Sigmoid colon (tissue), 7 donors: ENCODE data around the gene DKK3. TPM values are rescaled to one million over a fixed set of nuclear protein-coding genes. Genes with fewer than 3 reads are reported as not detected.
A peak's percentile ranks its signal among the peaks of the same experiment; 100 is the strongest.

Source experiments
- DNase-seq: peaks from one replicate; pipeline ENCODE4 v3.0.0-alpha.2; 2019
- H3K27ac ChIP-seq, 4 donors: fragments of 200-600 bp; sonication (generic); one replicate each; pipeline ENCODE4 v1.5.1; 2016 to 2019; ENCODE audit warnings: mild to moderate bottlenecking in 1 of 4
- H3K27me3 ChIP-seq, 3 donors: fragments of 200-600 bp; sonication (generic); one replicate each; pipeline ENCODE4 v1.5.1; 2019; ENCODE audit warnings: mild to moderate bottlenecking in 1 of 3
- H3K36me3 ChIP-seq, 4 donors: fragments of 200-600 bp; sonication (generic); one replicate each; pipeline ENCODE4 v1.5.1; 2016 to 2019
- H3K4me1 ChIP-seq, 4 donors: fragments of 200-600 bp; sonication (generic); one replicate each; pipeline ENCODE4 v1.5.1; 2017 to 2019
- H3K4me3 ChIP-seq, 4 donors: fragments of 200-600 bp; sonication (generic); one replicate each; pipeline ENCODE4 v1.5.1; 2017 to 2019; ENCODE audit warnings: mild to moderate bottlenecking in 2 of 4, moderate library complexity in 1 of 4
- H3K9me3 ChIP-seq, 4 donors: fragments of 200-600 bp in 3 of 4; sonication (generic) in 3 of 4; one replicate each; pipeline versions ENCODE4 v1.5.1 to v1.6.1; 2013 to 2019
- EP300 ChIP-seq, 4 donors: sonication (generic); formaldehyde crosslinking; IDR thresholded peaks; one replicate each; pipeline ENCODE4 v1.6.1; 2017; ENCODE audit warnings: antibody characterized with exemption in 4 of 4
- POLR2A ChIP-seq, 2 donors: fragments of 450-650 bp; IDR thresholded peaks; one replicate each; pipeline ENCODE4 v1.6.1; 2016; ENCODE audit warnings: antibody characterized with exemption in 2 of 2, mild to moderate bottlenecking in 2 of 2, moderate library complexity in 2 of 2
- POLR2AphosphoS5 ChIP-seq, 4 donors: sonication (generic); formaldehyde crosslinking; IDR thresholded peaks; one replicate each; pipeline ENCODE4 v1.6.1; 2017; ENCODE audit warnings: antibody characterized with exemption in 4 of 4
- WGBS, 2 donors: extraction: QIAGEN DNeasy Blood & Tissue Kit; methylation state at CpG; one replicate each; pipeline ENCODE4 v1.1.7; 2013; 5-methylcytosine and 5-hydroxymethylcytosine counted together
- intact Hi-C: fragments of 100-400 bp; cut with DNase I; formaldehyde crosslinking; loops from one replicate; pipeline ENCODE4 v1.15.1; 2023
- polyA plus RNA-seq, 3 donors: library from polyadenylated mRNA; stranded (reverse); fragments of 200-250 nt; gene quantifications; one replicate each; pipeline ENCODE4 v1.2.3, GENCODE V29; 2013
- total RNA-seq, 4 donors: library from RNA; depleted of rRNA; stranded (reverse); fragments of >200 nt; gene quantifications; one replicate each; pipeline ENCODE4 v1.1.0, GENCODE V29; 2016
- TF ChIP-seq, protein P1 (sequence below), 4 experiments: fragments of 450-650 bp in 3 of 4; fragments of 200-600 bp in 1 of 4; IDR thresholded peaks; one replicate each; pipeline ENCODE4 v1.5.1; 2016 to 2019; ENCODE audit warnings: antibody characterized with exemption in 4 of 4, mild to moderate bottlenecking in 3 of 4, moderate library complexity in 2 of 4
- donor health status: healthy with polysubstance abuse.
- donor health status: Bipolar disorder and iron deficiency.
- donor health status: healthy.

Gene DKK3
- 100 to 1,000 TPM in 2 of 4 donors, 10 to 100 TPM in 2; 83.6 to 181 (median 95.0) TPM for total RNA-seq
- 10 to 100 TPM in 1 of 3 donors, 1 to 10 TPM in 2; 6.0 to 15.2 (median 9.0) TPM for polyA plus RNA-seq

DNA sequence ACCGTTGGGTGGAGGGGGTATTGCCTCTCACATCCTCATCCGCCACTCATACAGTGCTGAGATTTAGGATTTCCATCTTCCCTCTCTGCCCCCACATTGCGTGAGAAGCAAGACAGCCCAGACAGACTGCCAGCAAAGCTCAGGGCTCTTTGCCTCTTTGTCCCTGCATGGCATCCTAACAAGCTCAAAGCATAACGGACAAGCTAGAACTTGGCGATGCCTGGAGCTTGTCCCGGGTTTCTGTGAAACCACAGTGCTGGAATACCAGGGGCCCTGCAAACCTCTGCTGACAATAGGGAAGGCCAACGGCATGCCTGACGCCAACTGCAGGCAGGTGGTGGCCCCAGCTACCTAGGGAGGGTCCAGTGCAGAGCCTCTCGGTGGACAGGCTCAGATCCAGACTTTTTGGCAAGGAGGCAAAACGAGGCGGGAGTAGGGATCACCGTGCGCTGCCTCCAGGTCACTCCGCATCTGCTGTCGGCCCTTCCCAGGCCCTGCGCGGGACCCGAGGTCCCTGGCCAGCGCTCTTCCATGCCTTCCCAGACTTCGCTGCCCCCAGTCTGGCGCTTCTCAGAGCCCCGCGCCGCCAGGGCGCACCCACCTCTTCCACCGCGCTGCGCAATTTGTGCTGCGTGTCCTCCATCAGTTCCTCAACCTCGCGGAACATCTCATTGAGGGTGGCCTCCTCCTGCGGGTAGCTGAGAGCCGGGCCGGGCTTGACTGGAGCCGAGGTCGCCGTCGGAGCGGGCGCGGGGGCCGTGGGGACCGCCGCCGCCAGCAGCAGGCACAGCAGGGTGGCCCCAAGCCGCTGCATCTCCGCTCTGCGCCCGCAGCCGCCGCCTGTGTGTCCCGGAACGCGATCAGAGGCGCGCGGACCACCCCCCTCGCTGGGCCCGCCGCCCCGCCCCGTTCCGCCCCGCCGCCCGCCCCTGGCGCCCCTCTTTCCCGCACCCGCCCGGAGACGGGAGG is at the start of gene DKK3:
Gene DKK3, minus strand, starts transcription at position 858 of the 969 bp plus-strand sequence. Its CDS starts 44 bp downstream, at position 814.
- Histone ChIP-seq H3K27me3 (peaks cover 0 to 16% (median 0%) of the 10 kb centered on the region in 3 donors), H3K27ac (peak within 1 kb of the TSS; percentile 60 to 73 (median 65)), H3K4me3 (peak within 1 kb of the TSS; percentile 51 to 72 (median 60)), H3K36me3 (no peaks in the 10 kb centered on the region), H3K9me3 (no peaks in the 10 kb centered on the region), H3K4me1 (peaks cover 0 to 24% (median 18%) of the 10 kb centered on the region in 4 donors)
- DNase-seq, result no peak
- 10 to 15% methylated on average over 71 of the region's 71 CpGs for WGBS, 2 donors
- intact Hi-C loops, result no loop called here
- TF ChIP-seq, protein P1, sequence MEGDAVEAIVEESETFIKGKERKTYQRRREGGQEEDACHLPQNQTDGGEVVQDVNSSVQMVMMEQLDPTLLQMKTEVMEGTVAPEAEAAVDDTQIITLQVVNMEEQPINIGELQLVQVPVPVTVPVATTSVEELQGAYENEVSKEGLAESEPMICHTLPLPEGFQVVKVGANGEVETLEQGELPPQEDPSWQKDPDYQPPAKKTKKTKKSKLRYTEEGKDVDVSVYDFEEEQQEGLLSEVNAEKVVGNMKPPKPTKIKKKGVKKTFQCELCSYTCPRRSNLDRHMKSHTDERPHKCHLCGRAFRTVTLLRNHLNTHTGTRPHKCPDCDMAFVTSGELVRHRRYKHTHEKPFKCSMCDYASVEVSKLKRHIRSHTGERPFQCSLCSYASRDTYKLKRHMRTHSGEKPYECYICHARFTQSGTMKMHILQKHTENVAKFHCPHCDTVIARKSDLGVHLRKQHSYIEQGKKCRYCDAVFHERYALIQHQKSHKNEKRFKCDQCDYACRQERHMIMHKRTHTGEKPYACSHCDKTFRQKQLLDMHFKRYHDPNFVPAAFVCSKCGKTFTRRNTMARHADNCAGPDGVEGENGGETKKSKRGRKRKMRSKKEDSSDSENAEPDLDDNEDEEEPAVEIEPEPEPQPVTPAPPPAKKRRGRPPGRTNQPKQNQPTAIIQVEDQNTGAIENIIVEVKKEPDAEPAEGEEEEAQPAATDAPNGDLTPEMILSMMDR (IDR thresholded peaks at IDR 0.05), result no peak
- TF ChIP-seq POLR2A (IDR thresholded peaks at IDR 0.05), result no peak
- no peak for TF ChIP-seq EP300 (IDR thresholded peaks at IDR 0.05)
- no peak for TF ChIP-seq POLR2AphosphoS5 (IDR thresholded peaks at IDR 0.05)

DNA sequence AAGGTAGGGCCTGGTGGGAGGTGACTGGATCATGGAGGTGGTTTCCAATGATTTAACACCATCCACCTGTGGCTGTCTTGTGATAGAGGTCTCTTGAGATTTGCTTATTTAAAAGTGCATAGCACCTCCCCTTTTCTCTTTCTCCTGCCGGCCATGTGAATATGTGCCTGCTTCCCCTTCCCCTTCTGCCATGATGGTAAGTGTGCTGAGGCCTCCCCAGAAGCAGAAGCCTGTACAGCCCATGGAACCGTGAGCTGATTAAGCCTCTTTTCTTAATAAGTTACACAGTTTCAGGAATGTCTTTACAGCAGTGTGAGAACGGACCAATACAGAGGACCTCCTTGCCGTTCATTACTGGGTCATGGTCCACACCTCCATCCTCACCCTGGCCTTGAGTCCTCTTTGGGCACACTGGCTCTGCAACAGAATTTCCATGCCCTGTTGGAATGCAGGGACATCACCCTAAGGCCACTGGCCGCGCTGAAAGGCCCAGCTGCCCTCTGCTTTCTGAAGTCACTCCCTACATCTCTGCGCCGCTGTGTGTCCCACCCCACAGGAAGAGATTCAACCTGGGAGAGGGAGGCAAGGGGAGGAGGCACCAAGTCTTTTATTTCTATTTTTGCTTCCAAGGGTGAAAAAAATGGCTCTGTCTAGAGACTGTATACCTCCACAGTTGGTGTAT is 49.0 kb upstream of the DKK3 start:
- Histone ChIP-seq H3K27me3 (no peaks in the 10 kb centered on the region), H3K27ac (no peak overlapping the region), H3K4me1 (peaks cover 0 to 9% (median 0%) of the 10 kb centered on the region in 4 donors), H3K36me3 (no peaks in the 10 kb centered on the region), H3K9me3 (no peaks in the 10 kb centered on the region), H3K4me3 (no peak overlapping the region)
- 97% methylated on average over 8 of the region's 8 CpGs for WGBS, 2 donors
- intact Hi-C loops, result no loop called here
- TF ChIP-seq POLR2A (IDR thresholded peaks at IDR 0.05), result no peak
- TF ChIP-seq, protein P1 (IDR thresholded peaks at IDR 0.05), result no peak
- TF ChIP-seq EP300 (IDR thresholded peaks at IDR 0.05), result no peak
- TF ChIP-seq POLR2AphosphoS5 (IDR thresholded peaks at IDR 0.05), result no peak
- no peak for DNase-seq

DNA sequence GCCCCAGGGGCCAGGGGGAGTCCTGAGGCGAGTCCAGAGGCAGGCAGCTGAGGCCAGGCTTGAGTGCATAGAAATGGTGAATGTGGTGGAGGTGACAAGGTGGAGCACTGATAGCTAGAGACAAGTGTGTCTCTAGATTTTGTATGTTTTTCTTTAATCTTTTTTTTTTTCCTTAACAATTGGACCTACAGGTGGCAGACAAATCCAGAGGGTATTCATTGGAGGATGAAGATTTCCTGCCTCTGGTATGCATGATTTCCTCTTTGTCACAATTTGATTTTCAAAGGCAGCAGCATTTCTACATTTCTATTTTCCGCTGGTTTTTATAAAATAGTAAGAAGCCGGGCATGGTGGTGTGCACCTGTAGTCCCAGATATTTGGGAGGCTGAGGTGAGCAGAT is 47.7 kb upstream of the DKK3 start:
- no peak for TF ChIP-seq POLR2AphosphoS5 (IDR thresholded peaks at IDR 0.05)
- Histone ChIP-seq H3K36me3 (no peaks in the 10 kb centered on the region), H3K27ac (no peak overlapping the region), H3K27me3 (no peaks in the 10 kb centered on the region), H3K9me3 (no peaks in the 10 kb centered on the region), H3K4me3 (no peak overlapping the region), H3K4me1 (peaks cover 0 to 9% (median 0%) of the 10 kb centered on the region in 4 donors)
- intact Hi-C loops, result no loop called here
- WGBS, 2 donors, result 81% methylated on average over 3 of the region's 3 CpGs
- DNase-seq, result no peak

DNA sequence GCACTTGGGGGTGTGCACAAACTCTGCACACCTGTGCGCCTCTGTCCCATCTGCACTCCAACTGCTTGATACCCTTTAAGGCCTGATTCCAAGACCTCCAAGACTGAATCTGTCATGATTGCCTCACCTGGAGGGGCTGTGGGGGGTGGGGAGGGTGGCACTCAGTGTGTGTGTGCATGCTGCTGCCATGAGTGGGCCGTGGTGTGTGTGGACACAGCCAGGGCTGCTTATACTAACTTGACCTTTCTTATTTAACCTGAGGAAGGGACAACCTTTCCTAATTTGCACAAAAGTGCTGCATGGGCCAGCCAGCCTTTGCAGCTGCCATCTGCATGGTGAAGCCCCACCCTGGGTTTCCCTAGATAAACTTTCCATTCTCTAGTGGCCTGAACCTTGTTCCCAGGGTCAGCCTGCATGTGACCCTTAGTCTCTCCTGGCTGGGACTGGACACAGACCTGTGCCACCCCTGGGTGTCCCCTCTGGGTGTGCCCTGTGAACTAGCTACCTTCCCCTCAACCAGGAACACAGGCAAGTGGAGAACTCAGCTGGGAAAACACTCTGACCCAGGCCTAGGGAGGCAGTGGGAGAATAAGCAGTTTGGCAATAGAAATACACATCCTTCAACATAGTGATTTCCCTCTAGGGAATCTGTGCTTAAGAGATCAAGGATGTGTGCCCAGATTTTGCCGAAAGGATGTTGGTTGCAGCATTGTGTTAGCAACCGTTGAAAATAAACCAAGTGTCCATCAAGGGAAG is 45.4 kb upstream of the DKK3 start:
- peaks cover 0 to 15% (median 4%) of the 10 kb centered on the region in 4 donors for H3K4me1 ChIP-seq

More for the DNA sequence above, 45.4 kb upstream of the DKK3 start:
- Histone ChIP-seq H3K4me3 (no peak overlapping the region), H3K27ac (peak overlapping the region in 3 of 4 donors; percentile 29 to 77 (median 52)), H3K9me3 (no peaks in the 10 kb centered on the region), H3K36me3 (no peaks in the 10 kb centered on the region), H3K27me3 (no peaks in the 10 kb centered on the region)
- TF ChIP-seq EP300 (IDR thresholded peaks at IDR 0.05), result no peak
- TF ChIP-seq, protein P1 (IDR thresholded peaks at IDR 0.05), result no peak
- no peak for TF ChIP-seq POLR2A (IDR thresholded peaks at IDR 0.05)
- peak in 1 of 4 donors; percentile 19 for TF ChIP-seq POLR2AphosphoS5 (IDR thresholded peaks at IDR 0.05)
- 64 to 69% methylated on average over 4 of the region's 4 CpGs for WGBS, 2 donors
- DNase-seq, result peak; percentile 50
- intact Hi-C loops, result no loop called here
